KOPT-K1 (cell line): ENCODE results near the gene TXNRD1.
"Not testable (repeated sequence)": the region's sequence is repeated elsewhere in the genome, so short reads cannot be mapped to it uniquely, and the experiment has no call there.

ENCODE experiments used
- H3K27ac ChIP-seq: fragments of 200-600 bp; sonication (generic); 2 replicates; pipeline ENCODE4 v1.5.1; 2016; ENCODE audit warnings: antibody characterized with exemption, mild to moderate bottlenecking, low read depth, low read length; ENCODE audit not compliant: poor library complexity, severe bottlenecking
- H3K36me3 ChIP-seq: fragments of 200-600 bp; sonication (generic); 2 replicates; pipeline ENCODE4 v1.5.1; 2017; ENCODE audit warnings: antibody characterized with exemption, mild to moderate bottlenecking, low read length, moderate library complexity; ENCODE audit not compliant: insufficient read depth
- H3K9me3 ChIP-seq: fragments of 200-600 bp; sonication (generic); 2 replicates; pipeline ENCODE4 v1.5.1; 2017; ENCODE audit warnings: antibody characterized with exemption, low read length, mild to moderate bottlenecking; ENCODE audit not compliant: insufficient read depth, poor library complexity, severe bottlenecking

Gene TXNRD1

GRCh38 chr12:104216521-104216924 lies 944 bp downstream of the TXNRD1 start:
- Histone ChIP-seq H3K27ac (no peak overlapping the region), H3K9me3 (no peaks in the 10 kb centered on the region), H3K36me3 (no peaks in the 10 kb centered on the region)

- H3K27ac ChIP-seq, H3K9me3 ChIP-seq: not testable (repeated sequence)
Measured at GRCh38 chr12:104218506-104218905, 2.9 kb downstream of the TXNRD1 start.

GRCh38 chr12:104218935-104219334 lies 3.4 kb downstream of the TXNRD1 start:
- Histone ChIP-seq H3K27ac (no peak overlapping the region), H3K36me3 (no peaks in the 10 kb centered on the region), H3K9me3 (no peaks in the 10 kb centered on the region)

More at GRCh38 chr12:104218506-104218905, 2.9 kb downstream of the TXNRD1 start:
- H3K36me3 ChIP-seq = not testable (repeated sequence)

GRCh38 chr12:104219361-104219892 lies 3.8 kb downstream of the TXNRD1 start:
- H3K36me3 ChIP-seq = no peaks in the 10 kb centered on the region
- H3K27ac ChIP-seq = no peak overlapping the region

GRCh38 chr12:104219908-104220404 lies 4.4 kb downstream of the TXNRD1 start:
- Histone ChIP-seq H3K9me3 (no peaks in the 10 kb centered on the region), H3K36me3 (no peaks in the 10 kb centered on the region)

More at GRCh38 chr12:104219361-104219892, 3.8 kb downstream of the TXNRD1 start:
- no peaks in the 10 kb centered on the region for H3K9me3 ChIP-seq

GRCh38 chr12:104220931-104221330 lies 5.4 kb downstream of the TXNRD1 start:
- Histone ChIP-seq H3K27ac (no peak overlapping the region), H3K36me3 (no peaks in the 10 kb centered on the region), H3K9me3 (no peaks in the 10 kb centered on the region)

More at GRCh38 chr12:104219908-104220404, 4.4 kb downstream of the TXNRD1 start:
- no peak overlapping the region for H3K27ac ChIP-seq

GRCh38 chr12:104222976-104223375 lies 7.4 kb downstream of the TXNRD1 start:
- Histone ChIP-seq H3K9me3 (no peaks in the 10 kb centered on the region), H3K36me3 (no peaks in the 10 kb centered on the region), H3K27ac (no peak overlapping the region)

- H3K27ac ChIP-seq = no peak overlapping the region
- H3K9me3 ChIP-seq = no peaks in the 10 kb centered on the region
- no peaks in the 10 kb centered on the region for H3K36me3 ChIP-seq
Measured at GRCh38 chr12:104223712-104224111, 8.1 kb downstream of the TXNRD1 start.

GRCh38 chr12:104226672-104227071 lies 11.1 kb downstream of the TXNRD1 start:
- Histone ChIP-seq H3K27ac (no peak overlapping the region), H3K9me3 (peaks cover 3% of the 10 kb centered on the region), H3K36me3 (no peaks in the 10 kb centered on the region)

GRCh38 chr12:104230304-104231095 lies 14.9 kb downstream of the TXNRD1 start:
- peaks cover 40% of the 10 kb centered on the region for H3K9me3 ChIP-seq
- no peaks in the 10 kb centered on the region for H3K36me3 ChIP-seq

GRCh38 chr12:104232609-104233280 lies 17.2 kb downstream of the TXNRD1 start:
- no peak overlapping the region for H3K27ac ChIP-seq
- peaks cover 48% of the 10 kb centered on the region for H3K9me3 ChIP-seq
- no peaks in the 10 kb centered on the region for H3K36me3 ChIP-seq

More at GRCh38 chr12:104230304-104231095, 14.9 kb downstream of the TXNRD1 start:
- no peak overlapping the region for H3K27ac ChIP-seq

GRCh38 chr12:104234926-104235499 lies 19.4 kb downstream of the TXNRD1 start:
- Histone ChIP-seq H3K27ac (no peak overlapping the region), H3K9me3 (peaks cover 48% of the 10 kb centered on the region), H3K36me3 (no peaks in the 10 kb centered on the region)

- Histone ChIP-seq H3K27ac (no peak overlapping the region), H3K9me3 (peaks cover 32% of the 10 kb centered on the region), H3K36me3 (no peaks in the 10 kb centered on the region)
Measured at GRCh38 chr12:104237930-104238329, 22.4 kb downstream of the TXNRD1 start.

- Histone ChIP-seq H3K9me3 (no peaks in the 10 kb centered on the region), H3K27ac (no peak overlapping the region), H3K36me3 (no peaks in the 10 kb centered on the region)
Measured at GRCh38 chr12:104242546-104243206, 27.1 kb downstream of the TXNRD1 start.
